Choroid plexus epithelial cell (primary cell): Measurements from ENCODE around the gene MAN2A2.

Source experiments
- DNase-seq: peaks from one replicate; pipeline ENCODE4 v3.0.0-alpha.2; 2010; ENCODE audit warnings: low read depth
- H3K4me3 ChIP-seq: 2 replicates; pipeline ENCODE4 v1.5.1; 2011; ENCODE audit warnings: low read depth, mild to moderate bottlenecking, control low read depth, low read length, moderate library complexity
- TF ChIP-seq, protein P1 (sequence below): conservative IDR thresholded peaks from 2 replicates; pipeline ENCODE4 v1.5.1; 2011; ENCODE audit warnings: low read depth, mild to moderate bottlenecking, control low read depth, inconsistent platforms, low read length, moderate library complexity

Gene MAN2A2

DNA sequence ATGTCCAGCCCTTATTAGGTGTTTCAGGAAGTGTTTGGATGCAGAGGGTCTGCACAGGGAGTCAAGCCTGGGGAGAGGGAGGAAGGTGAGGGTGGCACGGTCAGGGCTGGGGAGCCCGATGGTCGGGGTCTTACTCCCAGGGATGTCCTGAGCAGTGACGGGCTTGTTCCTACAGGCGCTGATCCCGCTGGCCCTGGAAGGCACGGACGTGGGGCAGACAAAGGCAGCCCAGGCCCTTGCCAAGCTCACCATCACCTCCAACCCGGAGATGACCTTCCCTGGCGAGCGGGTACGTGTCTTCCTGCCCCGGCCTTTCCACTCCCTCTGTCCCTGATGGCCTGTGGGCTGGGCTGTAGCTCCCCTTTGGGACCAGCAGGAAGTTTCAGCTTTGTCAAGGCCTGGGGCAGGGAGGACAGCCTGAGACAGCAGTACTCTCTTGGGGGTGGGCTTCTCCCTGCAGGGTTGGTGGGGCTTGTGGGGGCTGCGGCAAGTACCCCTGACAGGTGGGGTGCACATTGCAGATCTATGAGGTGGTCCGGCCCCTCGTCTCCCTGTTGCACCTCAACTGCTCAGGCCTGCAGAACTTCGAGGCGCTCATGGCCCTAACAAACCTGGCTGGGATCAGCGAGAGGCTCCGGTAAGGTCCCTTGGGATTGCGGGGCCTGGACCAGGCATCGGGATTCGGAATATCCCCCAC is 47.0 kb downstream of the MAN2A2 start:
- TF ChIP-seq, protein P1, sequence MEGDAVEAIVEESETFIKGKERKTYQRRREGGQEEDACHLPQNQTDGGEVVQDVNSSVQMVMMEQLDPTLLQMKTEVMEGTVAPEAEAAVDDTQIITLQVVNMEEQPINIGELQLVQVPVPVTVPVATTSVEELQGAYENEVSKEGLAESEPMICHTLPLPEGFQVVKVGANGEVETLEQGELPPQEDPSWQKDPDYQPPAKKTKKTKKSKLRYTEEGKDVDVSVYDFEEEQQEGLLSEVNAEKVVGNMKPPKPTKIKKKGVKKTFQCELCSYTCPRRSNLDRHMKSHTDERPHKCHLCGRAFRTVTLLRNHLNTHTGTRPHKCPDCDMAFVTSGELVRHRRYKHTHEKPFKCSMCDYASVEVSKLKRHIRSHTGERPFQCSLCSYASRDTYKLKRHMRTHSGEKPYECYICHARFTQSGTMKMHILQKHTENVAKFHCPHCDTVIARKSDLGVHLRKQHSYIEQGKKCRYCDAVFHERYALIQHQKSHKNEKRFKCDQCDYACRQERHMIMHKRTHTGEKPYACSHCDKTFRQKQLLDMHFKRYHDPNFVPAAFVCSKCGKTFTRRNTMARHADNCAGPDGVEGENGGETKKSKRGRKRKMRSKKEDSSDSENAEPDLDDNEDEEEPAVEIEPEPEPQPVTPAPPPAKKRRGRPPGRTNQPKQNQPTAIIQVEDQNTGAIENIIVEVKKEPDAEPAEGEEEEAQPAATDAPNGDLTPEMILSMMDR, result no peak
- DNase-seq, result no peak
- no peak overlapping the region for H3K4me3 ChIP-seq

DNA sequence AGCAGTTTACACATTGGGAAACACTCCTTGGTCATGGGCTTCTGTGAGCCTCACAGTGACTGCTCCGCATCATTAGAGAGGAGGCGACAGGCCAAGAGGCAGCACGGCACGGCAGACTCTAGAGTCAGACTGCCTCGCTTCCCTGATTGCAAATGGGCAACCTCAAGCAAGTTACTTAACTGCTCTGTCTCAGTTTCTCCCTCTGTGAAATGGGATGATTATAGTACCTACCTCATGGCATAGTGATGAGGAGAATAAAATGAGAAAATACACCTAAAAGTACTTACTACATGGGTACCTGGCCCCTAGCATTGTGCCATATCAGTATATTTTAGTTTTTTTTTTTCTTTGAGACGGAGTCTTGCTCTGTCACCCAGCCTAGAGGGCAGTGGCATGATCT is 47.6 kb downstream of the MAN2A2 start:
- TF ChIP-seq, protein P1, result no peak
- no peak for DNase-seq
- H3K4me3 ChIP-seq, result no peak overlapping the region

DNA sequence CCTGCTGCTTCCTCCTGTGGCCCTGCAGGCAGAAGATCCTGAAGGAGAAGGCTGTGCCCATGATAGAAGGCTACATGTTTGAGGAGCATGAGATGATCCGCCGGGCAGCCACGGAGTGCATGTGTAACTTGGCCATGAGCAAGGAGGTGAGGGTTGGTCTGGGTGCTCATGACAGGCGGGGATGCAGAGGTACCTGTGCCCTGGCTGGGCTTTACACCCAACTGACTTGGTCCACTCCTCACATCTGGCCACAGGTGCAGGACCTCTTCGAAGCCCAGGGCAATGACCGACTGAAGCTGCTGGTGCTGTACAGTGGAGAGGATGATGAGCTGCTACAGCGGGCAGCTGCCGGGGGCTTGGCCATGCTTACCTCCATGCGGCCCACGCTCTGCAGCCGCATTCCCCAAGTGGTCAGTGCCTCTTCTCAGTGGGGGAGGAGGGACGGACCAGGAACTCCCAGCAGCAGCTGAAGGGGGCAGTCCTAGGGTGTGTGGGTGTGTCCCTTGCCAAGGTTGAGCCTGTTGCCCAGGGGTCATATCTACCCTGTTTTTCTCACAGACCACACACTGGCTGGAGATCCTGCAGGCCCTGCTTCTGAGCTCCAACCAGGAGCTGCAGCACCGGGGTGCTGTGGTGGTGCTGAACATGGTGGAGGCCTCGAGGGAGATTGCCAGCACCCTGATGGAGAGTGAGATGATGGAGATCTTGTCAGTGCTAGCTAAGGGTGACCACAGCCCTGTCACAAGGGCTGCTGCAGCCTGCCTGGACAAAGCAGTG is 50.0 kb downstream of the MAN2A2 start:
- no peak overlapping the region for H3K4me3 ChIP-seq
- TF ChIP-seq, protein P1, result no peak
- DNase-seq, result no peak

DNA sequence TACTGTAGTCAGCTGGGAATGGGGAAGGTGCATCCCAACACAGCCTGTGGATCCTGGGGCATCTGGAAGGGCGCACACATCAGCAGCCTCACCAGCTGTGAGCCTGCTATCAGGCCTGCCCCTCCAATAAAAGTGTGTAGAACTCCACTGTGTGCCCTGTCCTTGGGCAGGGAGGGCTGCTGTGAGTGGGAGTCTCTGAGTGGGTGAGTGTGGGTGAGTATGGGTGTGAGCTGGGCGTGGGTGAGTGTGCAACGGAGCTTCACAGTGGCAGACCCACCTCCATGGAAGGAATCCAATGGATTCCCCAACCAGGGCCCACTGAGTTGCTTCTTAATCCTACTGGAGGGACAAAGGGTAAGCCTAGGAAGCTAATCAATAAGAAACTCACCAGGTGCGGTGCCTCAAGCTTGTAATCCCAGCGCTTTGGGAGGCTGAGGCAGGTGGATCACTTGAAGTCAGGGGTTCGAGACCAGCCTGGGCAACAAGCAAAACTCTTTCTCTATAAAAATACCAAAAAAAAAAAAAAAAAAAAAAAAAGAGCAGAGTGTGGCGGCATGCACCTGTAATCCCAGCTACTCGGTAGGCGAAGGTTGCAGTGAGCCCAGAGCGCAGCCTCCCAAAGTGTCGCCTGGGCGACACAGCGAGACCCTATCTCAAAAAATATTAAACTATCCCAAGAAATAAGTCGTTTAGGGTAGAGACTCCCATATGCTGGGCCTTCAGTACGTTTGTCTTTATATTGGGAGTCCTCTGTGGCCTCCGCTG is 51.0 kb downstream of the MAN2A2 start:
- peak overlapping the region; percentile 94 for H3K4me3 ChIP-seq
- DNase-seq, result no peak
- TF ChIP-seq, protein P1, result no peak

DNA sequence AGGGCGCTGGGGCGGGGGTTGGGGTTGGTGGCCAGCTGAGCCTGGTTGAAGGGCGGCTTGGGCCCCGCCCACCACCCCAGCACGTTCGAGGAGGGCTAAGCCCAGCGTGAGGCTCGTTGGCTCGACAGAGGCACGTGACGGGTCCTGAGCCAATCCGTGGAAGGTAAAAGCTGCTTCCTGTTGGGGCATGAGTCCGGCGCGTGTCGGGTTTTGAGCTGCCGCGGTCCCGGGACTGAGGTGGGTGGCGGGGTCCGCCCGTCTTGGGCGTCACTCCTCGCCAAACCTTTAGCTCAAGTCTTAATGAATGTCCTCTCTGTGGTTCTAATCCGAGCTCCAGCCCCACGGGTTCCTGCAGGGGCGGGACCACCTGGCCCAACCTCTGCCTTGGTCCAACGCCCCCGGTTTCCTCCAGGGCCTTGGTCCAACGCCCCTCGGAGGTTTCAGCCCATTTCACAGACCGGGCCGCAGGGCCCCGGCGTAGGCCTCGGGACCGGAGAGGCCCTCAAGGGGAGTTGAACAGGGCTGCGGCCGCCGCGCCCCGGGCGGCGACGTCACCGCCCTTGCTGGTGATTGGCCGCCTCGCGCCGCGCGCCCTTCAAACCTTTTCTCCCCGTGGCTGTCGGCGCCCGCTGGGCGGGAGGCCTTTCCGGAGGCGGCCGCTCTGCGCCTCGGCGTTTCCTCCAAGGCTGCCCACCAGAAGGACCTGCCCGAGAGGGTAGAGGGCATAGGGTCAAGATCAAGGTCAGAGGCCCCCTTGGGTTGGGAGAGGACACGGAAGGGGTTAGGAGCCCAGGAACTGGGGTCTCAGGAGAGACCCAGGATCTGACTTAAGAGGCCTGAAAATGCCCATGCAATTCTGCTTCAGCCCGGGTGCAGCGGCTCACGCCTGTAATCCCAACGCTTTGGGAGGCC is 51.9 kb downstream of the MAN2A2 start, which contains the start of gene RCCD1:
Gene RCCD1, plus strand, starts transcription at position 173 of the 912 bp plus-strand sequence. CDS start 1,851 bp downstream, outside the sequence.
- TF ChIP-seq, protein P1, result no peak
- H3K4me3 ChIP-seq, result peak within 1 kb of the TSS; percentile 94
- peak; percentile 96 for DNase-seq

DNA sequence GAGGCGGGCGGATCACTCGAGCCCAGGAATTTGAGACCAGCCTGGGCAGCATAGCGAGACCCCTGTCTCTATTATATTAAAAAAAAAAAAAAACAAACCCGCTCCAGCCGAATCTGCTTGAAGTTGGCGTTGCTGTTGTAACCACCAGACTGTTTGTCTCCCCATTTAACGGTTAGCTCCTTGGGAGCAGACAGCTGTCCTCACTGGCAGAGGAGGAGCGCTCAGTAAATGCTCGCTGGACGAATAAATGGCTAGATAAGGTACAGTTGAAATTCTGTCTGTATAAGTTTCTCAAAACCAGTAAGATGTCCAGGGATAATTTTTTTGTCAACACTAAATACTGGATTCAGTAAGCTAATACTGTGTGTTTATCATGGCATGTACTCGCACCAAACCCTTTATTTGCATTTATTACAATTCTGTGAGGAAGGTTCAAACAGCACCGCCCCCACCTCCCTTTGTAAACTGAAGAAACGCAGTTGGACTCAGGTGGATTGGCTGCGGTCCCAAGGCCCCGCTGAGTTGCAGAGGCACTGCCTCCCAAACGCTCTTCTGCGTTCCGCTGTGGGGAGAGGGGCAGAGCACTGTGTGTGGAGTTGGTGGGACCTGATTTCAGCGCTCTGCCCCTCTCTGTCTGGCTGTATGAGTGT is 52.6 kb downstream of the MAN2A2 start:
- DNase-seq, result no peak
- TF ChIP-seq, protein P1, result no peak
- H3K4me3 ChIP-seq, result no peak overlapping the region
